Measurements from ENCODE around the gene ENTREP3. TPM values are rescaled to one million over a fixed set of nuclear protein-coding genes. Genes with fewer than 3 reads are reported as not detected.
"Not testable (repeated sequence)": the region's sequence is repeated elsewhere in the genome, so short reads cannot be mapped to it uniquely, and the experiment has no call there.

ENTREP3 gene
- total RNA-seq, 1 experiment from 2014 or later = 3.2 TPM

DNA sequence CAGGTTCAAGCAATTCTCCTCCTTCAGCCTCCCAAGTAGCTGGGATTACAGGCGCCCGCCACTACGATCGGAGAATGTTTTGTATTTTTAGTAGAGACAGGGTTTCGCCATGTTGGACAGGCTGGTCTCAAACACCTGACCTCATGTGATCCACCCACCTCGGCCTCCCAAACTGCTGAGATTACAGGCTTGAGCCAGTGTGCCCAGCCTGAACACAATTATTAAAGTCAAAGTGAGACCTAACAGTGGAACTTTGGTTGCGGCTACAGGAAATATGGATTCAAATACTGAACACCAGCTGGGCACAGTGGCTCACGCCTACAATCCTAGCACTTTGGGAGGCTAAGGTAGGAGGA is 29.9 kb downstream of the ENTREP3 start:
- not testable (repeated sequence) for DNase-seq (ENCODE audit: low read depth)

- DNase-seq (ENCODE audit: low read depth) = no peak
These were observed 32.2 kb downstream of the ENTREP3 start for GRCh38 chr1:155223047-155223446.

- not testable (repeated sequence) for DNase-seq (ENCODE audit: low read depth)
These were observed 34.9 kb downstream of the ENTREP3 start for GRCh38 chr1:155220211-155220965.

DNA sequence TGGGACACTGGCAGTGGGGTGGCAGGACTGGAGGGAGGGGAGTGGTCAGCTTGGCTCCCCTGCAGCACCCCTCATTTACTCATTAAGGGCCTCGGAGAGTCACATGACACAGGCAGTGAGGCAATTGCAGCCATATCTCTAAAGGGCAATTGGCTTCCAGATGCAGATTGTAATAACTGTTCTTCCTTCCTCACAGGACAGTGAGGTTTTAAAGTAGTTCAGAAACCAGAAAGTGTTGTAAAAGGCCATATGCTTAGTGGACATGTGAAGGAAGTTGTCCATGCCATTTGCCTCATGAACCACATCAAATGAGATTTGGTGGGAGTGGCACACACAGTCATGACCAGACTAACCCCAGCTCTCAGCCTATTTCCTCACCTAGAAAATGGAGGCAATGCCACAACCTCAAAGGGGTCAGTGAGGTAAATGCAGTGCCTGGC is 35.7 kb downstream of the ENTREP3 start:
- no peak for DNase-seq (ENCODE audit: low read depth)

- peak; percentile 58 for DNase-seq (ENCODE audit: low read depth)
These were observed 36.3 kb downstream of the ENTREP3 start for GRCh38 chr1:155218854-155219591.

DNA sequence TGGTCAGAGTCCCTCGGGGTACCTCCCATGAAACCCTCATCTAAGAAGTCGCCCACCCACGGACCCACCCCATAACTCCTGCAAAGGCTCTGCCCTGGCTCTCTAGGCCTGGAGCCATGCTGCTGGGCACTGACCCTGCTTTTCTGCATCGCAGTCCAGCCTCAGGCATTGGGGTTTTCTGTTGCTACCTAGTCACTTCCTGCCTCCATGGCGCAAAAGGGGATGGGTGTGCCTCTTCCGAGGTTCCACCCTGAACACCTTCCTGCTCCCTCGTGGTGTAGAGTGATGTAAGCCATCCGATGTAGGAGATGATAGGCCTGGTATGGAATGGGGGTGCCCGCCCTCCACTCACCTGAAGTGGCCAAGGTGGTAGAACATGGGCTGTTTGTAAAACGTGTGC is 40.6 kb downstream of the ENTREP3 start:
- DNase-seq (ENCODE audit: low read depth) = not testable (repeated sequence)

DNA sequence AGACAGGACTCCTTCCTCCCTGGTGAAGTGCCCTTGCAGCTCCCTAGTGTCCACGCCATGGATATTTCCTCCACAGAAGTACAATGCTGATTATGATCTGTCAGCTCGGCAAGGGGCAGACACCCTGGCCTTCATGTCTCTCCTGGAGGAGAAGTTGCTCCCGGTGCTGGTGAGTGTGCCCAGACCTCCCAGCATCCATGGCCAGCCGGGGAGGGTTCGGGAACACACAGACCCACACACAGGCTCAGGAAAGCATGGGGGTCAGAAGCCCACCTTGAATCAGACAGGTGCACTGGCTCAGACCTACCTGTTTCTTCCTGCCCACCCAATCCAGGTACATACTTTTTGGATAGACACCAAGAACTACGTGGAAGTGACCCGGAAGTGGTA is 43.2 kb downstream of the ENTREP3 start:
- not testable (repeated sequence) for DNase-seq (ENCODE audit: low read depth)

- not testable (repeated sequence) for DNase-seq (ENCODE audit: low read depth)
These were observed 43.8 kb downstream of the ENTREP3 start for GRCh38 chr1:155211381-155212050.

DNA sequence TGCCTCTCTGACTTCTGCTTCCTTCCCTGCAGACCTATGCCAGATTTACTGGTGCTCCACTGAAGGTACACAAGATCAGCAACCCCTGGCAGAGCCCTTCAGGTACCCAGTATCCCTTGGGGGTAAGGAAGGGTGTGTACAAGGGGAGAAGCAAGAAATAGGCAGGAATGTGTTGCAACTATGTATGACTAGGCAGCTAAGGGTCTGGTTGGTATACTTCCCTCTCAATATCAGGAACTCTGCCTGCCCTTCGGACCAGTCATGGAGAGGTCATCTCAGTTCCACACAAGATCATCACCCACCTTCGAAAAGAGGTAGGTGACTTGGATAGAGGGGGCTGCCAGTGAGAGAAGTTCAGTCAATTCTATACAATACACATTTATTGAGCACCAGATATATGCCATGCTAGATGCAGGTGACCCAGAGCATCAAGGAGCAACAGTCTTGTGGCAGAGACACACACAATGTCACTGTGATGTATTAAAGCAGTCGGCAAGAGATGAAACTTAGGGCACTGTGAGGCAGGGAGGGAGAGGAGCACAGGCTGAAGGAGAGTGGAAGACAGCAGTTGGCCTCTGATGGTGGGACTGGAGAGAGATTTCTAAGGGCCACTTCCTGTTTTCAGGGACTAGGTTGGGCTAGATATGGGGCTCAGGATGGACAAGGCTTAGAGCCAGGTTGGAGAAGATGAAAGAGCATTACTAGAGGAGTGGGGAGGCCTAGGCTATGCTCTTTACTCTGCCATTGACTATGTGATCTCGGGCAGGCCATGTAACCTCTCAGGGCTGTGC is 44.8 kb downstream of the ENTREP3 start:
- no peak for DNase-seq (ENCODE audit: low read depth)

DNA sequence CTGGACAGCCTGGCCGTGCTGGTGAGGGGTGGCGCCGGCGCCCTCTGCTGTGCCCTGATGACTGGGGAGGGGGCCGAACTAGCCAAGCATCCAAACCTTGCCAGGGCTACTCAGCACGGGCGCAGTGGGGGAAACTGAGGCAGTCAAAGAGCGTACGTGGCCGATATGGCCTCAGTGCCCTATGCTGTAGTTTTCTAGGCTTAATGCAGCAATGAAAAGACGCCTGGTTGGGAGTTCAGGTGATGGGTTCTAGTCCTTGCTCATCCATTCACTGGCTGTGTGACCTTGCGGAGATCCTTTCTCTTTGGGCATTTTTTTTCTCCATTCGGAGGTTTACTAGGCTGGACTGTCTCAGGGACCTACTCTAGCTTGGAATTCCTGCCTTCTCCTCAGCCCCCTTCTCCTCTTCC is 46.0 kb downstream of the ENTREP3 start:
- DNase-seq (ENCODE audit: low read depth) = no peak

DNA sequence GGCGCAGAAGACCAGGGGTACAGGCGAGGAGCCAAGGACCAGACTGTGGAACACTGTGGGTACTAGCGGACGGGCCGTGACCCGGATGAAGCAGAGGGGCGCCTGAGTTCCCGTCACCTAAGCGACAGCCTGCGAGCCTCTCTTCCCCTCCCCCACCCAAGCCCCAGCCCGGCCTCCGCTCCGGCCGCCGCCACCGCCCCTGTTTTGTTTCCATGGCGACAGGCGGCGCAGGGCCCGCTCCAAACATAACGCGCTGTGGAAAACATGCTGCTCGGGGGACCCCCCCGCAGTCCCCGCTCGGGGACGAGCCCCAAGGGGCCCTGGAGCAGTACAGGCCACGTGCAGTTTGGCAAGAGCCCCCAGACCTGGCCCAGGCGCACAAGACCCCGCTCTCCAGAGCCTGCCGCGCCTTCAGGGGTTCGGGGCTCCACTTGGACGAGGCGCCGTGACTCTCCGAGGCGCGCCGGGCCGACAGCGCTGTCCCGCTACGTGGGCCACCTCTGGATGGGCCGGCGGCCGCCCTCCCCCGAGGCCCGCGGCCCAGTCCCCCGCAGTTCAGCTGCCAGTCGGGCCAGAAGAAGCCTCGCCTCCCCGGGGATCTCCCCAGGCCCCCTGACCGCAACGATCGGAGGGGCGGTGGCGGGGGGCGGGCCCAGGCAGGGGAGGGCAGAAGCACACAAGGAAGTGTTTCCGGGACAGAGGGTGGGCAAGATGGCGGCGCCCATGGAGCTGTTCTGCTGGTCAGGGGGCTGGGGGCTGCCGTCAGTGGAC is 46.6 kb downstream of the ENTREP3 start, which contains the start of gene MTX1:
TSS of gene MTX1 (plus strand) at position 155 of the 771 bp plus-strand sequence. CDS start at position 265, 110 bp downstream.
- DNase-seq (ENCODE audit: low read depth) = peak; percentile 82

DNA sequence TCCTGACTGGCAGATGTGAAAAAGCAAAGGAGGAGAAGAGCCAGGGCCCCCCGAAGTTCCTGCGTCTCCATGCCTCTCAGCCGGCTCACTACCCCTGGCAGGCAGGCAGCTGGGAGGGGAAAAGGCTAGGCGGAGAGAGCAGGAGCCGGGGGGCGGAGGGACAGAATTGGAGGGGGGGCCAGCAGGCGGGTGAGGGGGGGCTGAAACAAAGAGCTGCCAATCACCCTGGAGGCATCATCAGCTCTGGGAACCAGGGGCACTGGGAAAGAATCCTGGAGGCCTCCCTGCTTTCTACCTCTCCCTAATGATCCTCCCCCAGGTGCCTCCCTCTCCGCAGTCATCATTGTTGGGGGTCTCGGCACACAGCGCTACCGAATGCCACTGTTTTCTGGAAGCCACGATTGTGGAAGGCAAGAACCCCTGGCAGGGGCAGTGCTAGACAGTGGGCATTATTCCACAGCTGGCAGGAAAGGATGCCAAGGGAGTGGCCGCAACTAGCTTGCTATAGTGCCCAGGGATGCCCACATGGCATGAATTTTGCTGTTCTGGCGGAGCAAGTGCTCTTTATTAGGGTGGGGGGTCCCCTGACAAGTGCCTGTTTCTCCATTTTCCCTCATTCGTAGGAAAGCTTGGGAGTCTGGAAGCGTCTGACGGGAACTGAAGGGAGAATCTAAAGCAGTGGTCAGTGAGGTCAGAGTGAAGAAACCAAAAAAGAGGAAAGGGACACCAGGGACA is 47.3 kb downstream of the ENTREP3 start, which contains the start of gene THBS3:
TSS of gene THBS3 (minus strand) at position 92 of the 735 bp plus-strand sequence. CDS start at position 71, 21 bp downstream.
- DNase-seq (ENCODE audit: low read depth) = peak; percentile 38

DNA sequence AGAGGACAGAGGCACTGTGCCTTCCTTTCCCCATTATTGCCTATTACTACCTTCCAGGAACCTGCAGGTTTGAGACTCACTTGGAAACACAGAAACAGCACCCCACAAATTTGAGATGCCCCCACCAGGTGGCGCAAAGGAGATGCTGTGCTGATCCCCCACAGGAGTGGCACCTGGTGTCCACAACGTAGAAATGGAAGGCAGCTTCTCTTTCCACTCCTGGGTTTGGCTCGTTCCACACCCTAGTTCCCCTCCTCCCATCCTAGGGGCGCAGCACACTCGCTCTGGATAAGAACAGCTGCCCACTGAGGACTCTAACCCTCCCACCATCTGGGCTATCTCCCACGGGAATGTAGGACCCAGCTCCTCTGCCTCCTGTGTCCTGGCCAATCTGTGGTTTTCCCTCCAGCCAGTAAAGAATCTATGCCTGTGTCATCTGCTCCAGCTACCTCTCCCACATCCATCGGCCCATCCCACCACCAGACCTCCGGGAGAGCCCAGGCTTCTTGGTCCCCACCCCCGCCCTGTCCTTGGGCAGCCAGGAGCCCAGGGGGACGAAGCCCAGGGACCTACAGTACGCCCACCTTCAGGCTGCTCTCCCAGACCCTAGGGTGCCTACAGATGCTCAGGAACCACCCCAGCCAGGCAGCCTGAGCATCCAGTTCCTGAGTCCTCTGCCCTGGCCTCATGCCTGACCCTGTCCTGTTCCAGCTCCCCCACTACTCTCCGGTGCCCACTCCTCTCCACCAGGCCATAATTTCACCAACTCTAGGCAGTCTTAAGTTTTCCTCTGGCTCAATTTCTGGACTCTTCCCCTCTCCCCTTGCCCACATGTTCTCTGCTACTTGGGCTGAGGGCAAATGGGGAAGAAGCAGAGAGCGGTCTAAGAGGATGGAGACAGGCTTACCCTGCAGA is 48.1 kb downstream of the ENTREP3 start:
- DNase-seq (ENCODE audit: low read depth) = peak; percentile 74

DNA sequence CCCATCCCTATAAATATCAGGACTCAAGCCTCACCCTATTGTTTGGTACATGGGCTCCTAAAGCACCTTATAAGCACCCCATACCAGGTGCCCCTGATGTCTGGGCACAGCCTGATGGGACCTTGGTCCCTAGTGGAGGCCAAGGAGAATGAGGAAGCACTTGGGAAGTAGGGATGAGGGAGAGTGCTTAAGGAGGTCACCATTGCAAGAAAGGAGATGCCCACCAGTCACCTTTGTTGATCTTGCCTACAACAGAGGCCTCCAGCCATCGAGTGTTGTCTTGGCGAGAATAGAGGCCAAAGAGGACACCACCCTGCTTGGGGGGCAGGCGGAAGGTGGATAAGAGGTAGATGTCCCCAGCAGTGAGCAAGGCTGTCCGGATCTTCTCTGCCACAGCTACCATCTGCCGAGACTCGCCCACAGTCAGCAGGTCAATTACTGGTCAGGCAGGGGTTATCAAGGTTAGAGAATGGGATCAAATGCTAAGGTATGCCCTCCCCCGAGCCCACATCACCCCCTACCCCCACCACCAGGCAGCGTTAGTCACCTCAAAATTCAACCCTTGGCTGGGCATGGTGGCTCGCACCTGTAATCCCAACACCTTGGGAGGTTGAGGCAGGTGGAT is 49.2 kb downstream of the ENTREP3 start:
- DNase-seq (ENCODE audit: low read depth) = no peak

DNA sequence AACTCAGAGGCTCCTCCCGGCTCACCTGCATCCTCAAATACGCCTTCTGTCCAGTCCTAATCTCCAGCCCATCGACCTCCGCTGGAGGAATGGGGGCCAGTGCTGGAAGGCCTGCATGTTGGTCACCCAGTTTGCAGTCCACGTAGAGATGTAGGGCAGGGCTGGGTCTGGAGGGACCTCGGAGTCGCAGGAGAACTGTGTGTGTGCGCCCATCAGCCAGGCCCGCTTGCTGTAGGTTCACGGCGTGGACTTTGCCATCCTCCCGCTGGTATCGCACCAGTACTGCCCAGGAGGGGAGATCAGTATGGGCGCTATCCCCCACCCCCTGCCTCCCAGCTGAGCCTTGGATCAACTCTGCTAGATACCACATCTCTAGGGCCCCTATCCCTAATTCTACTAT is 50.2 kb downstream of the ENTREP3 start:
- DNase-seq (ENCODE audit: low read depth) = no peak

GRCh38 chr1:155202731-155203515 is 52.4 kb downstream of the ENTREP3 start:
- no peak for DNase-seq (ENCODE audit: low read depth)

GRCh38 chr1:155202198-155202597 is 53.1 kb downstream of the ENTREP3 start:
- no peak for DNase-seq (ENCODE audit: low read depth)

GRCh38 chr1:155200920-155201319 is 54.4 kb downstream of the ENTREP3 start:
- no peak for DNase-seq (ENCODE audit: low read depth)

Data from RPMI7951 (cell line).